Left cardiac atrium (tissue), 4 donors: ENCODE data around the gene POC1B. TPM values are rescaled to one million over a fixed set of nuclear protein-coding genes. Genes with fewer than 3 reads are reported as not detected.
"Not testable (repeated sequence)": the region's sequence is repeated elsewhere in the genome, so short reads cannot be mapped to it uniquely, and the experiment has no call there.

Source experiments
- ATAC-seq, 2 donors: fragments of 200-7000 bp; cut with Tn5 transposase; one replicate each; pipeline ENCODE4 v1.9.1; 2020; ENCODE audit warnings: mild to moderate bottlenecking in 2 of 2, moderate library complexity in 2 of 2
- DNase-seq: peaks from one replicate; pipeline ENCODE4 v3.0.0-alpha.2; 2020
- intact Hi-C, 2 donors: fragments of 100-400 bp; cut with DNase I; formaldehyde crosslinking; loops; one replicate each; pipeline versions ENCODE4 v1.14.1 to v1.15.1; 2022 to 2023
- total RNA-seq, 2 donors: library from RNA; stranded (reverse); fragmentation: NEBNext Ultra II Directional; extraction: Animal tissue kit (Norgen Biotek cat#: 25700); gene quantifications; one replicate each; pipeline ENCODE4 v1.2.1, GENCODE V29; 2021
- donor health status: DM: no; HTN: yes; CAD: no.
- donor health status: DM: no; HTN: yes; CAD: no; lungs with severe emphysema.
- donor health status: DM: yes; HTN: yes; CAD: no.
- donor health status: Dilated cardiomyopathy.

The POC1B gene
- total RNA-seq, 2 donors from 2014 or later, result 8.0 to 10.8 TPM

GRCh38 chr12:89475203-89475990, 50.5 kb downstream of the POC1B start:
- intact Hi-C loops, result no loop called here
- DNase-seq (no peak), ATAC-seq (no peak)

- intact Hi-C loops, result loop anchor here in 1 of 2 donors (5.0 kb wide), 1 partner anchor 53 kb away; the partner anchor contains the start of gene POC1B
- no peak for DNase-seq
- ATAC-seq, result no peak
These were observed 51.2 kb downstream of the POC1B start for GRCh38 chr12:89474615-89475014.

GRCh38 chr12:89472508-89472907, 53.3 kb downstream of the POC1B start:
- DNase-seq (no peak), ATAC-seq (no peak)
- intact Hi-C loops, result loop anchor here in 1 of 2 donors (5.0 kb wide), 1 partner anchor 55 kb away; the partner anchor contains the start of gene POC1B

- intact Hi-C loops, result loop anchor here (2.0 to 5.0 kb wide), 2 partner anchors 56 to 58 kb away; partner anchors contain the start of gene POC1B (in 1 of the 2)
- DNase-seq (no peak), ATAC-seq (peak; percentile 76 to 78)
These were observed 54.9 kb downstream of the POC1B start for GRCh38 chr12:89470741-89471509.

GRCh38 chr12:89469361-89469760, 56.5 kb downstream of the POC1B start:
- ATAC-seq, result no peak
- intact Hi-C loops, result no loop called here

GRCh38 chr12:89468648-89469326, 57.1 kb downstream of the POC1B start:
- intact Hi-C loops, result no loop called here
- no peak for DNase-seq
- ATAC-seq, result no peak

More at GRCh38 chr12:89469361-89469760, 56.5 kb downstream of the POC1B start:
- DNase-seq, result no peak

- DNase-seq (no peak), ATAC-seq (no peak)
- intact Hi-C loops, result no loop called here
These were observed 57.8 kb downstream of the POC1B start for GRCh38 chr12:89468017-89468416.

GRCh38 chr12:89464974-89465592, 60.8 kb downstream of the POC1B start:
- ATAC-seq (no peak), DNase-seq (no peak)
- intact Hi-C loops, result loop anchor here in 1 of 2 donors (5.0 kb wide), 1 partner anchor 113 kb away; the partner anchor contains the start of gene DUSP6

- ATAC-seq (peak; percentile 90 to 93), DNase-seq (no peak)
- intact Hi-C loops, result loop anchor here (1.0 to 5.0 kb wide), 4 partner anchors 110 to 443 kb away; partner anchors contain the start of gene DUSP6 (in 1 of the 2)
These were observed 63.9 kb downstream of the POC1B start for GRCh38 chr12:89461649-89462612.

GRCh38 chr12:89461190-89461589, 64.7 kb downstream of the POC1B start:
- DNase-seq (no peak), ATAC-seq (peak; percentile 39 to 77)
- intact Hi-C loops, result loop anchor here (1.0 to 5.0 kb wide), 3 partner anchors 109 to 410 kb away; partner anchors contain the start of gene DUSP6 (in 1 of the 2)

- not testable (repeated sequence) for DNase-seq, ATAC-seq
- intact Hi-C loops, result loop anchor here in 1 of 2 donors (10.0 kb wide), 1 partner anchor 74 kb away; no protein-coding TSS in a partner anchor
These were observed 66.6 kb downstream of the POC1B start for GRCh38 chr12:89459279-89459678.

- DNase-seq (no peak), ATAC-seq (no peak)
- intact Hi-C loops, result loop anchor here in 1 of 2 donors (10.0 kb wide), 1 partner anchor 72 kb away; no protein-coding TSS in a partner anchor
These were observed 69.3 kb downstream of the POC1B start for GRCh38 chr12:89456565-89456964.

GRCh38 chr12:89454080-89454848, 71.6 kb downstream of the POC1B start:
- ATAC-seq (peak; percentile 40 to 58), DNase-seq (no peak)
- intact Hi-C loops, result loop anchor here (2.0 to 10.0 kb wide), 4 partner anchors 62 to 312 kb away; partner anchors contain the start of gene DUSP6 (in 1 of the 2)

- intact Hi-C loops, result loop anchor here (5.0 to 10.0 kb wide), 3 partner anchors 61 to 311 kb away; no protein-coding TSS in a partner anchor
- no peak for DNase-seq
- ATAC-seq, result peak; percentile 84 to 88
These were observed 72.5 kb downstream of the POC1B start for GRCh38 chr12:89453121-89453978.

GRCh38 chr12:89451841-89452251, 74.0 kb downstream of the POC1B start:
- DNase-seq (peak; percentile 42), ATAC-seq (peak; percentile 73 to 76)
- intact Hi-C loops, result loop anchor here (5.0 to 10.0 kb wide), 3 partner anchors 60 to 310 kb away; no protein-coding TSS in a partner anchor
